Stimulated activated CD4-positive, alpha-beta T cell treated with anti-CD3 and anti-CD28 coated beads, TNF-alpha, amount 100 ng/mL, for 1 hour (primary cell): ENCODE results near the gene CEACAM18.
"Not testable (repeated sequence)": the region's sequence is repeated elsewhere in the genome, so short reads cannot be mapped to it uniquely, and the experiment has no call there.

Experiments
- DNase-seq, 3 donors: peaks; one replicate each; pipeline ENCODE4 v3.0.0-alpha.2; 2020; ENCODE audit warnings: low read depth in 3 of 3, low spot score in 1 of 3

Gene CEACAM18

DNA sequence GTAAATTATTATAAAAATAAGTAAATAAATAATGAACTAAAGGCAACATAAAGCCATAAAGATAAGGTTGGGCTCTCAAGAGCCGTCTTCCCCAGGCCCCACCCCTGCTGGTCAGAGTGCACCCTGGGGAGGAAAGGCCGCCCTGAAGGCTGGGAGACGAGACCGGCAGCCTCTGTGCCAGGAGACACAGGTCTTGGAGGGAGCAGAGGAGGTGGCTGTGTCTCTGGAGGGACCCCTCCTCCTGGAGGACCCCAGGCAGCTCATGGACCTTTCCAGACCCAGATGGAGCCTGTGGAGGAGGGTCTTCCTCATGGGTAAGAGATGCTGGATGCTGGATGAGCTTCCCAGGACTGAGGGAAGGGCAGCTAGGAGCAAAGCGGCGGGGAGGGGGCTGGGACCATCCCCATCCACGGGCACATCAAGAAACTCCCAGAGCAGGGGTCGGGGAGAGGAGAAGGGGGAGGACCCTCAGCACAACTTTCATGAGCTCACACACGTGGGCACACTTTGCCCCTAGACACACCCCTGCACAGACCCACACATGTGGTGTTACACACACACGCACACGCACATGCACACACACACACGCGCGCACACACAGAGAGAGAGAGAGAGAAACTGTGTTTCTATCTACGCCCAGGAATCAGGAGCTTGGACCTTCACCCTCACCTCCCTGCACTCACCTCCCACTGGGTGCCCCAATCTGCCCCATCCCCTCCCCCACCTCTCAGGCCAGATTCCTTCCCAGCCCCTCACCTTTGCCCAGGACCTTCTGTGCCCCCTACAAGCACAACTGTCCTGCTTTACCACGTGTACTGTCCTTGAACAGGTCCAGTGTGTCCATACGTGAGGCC is at the start of gene CEACAM18:
TSS of gene CEACAM18 (plus strand) at position 159 of the 854 bp plus-strand sequence.
- DNase-seq: no peak

- DNase-seq: no peak
Observed at GRCh38 chr19:51430221-51430620, 48.1 kb upstream of the CEACAM18 start.

GRCh38 chr19:51431124-51431523 is 47.2 kb upstream of the CEACAM18 start:
- no peak for DNase-seq

DNA sequence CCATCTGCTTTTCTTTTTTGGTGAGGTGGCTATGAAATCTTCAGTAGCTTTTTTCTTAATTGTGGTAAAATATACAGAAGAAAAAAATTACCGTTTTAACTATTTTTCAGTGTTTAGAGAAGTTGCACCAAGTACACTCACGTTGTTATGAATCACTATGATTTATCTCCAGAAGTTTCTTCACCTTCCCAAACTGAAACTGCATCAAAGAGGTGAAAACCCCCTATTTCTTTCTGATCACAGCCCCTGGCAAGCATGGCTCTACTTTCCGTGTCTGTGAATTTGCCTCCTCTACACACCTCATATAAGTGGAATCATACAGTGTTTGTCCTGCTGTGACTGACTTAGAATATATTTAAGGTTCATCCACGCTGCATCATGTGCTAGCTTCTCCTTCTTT is 45.3 kb upstream of the CEACAM18 start:
- no peak for DNase-seq

GRCh38 chr19:51434456-51434855 is 43.9 kb upstream of the CEACAM18 start:
- no peak for DNase-seq

GRCh38 chr19:51439021-51439465 is 39.3 kb upstream of the CEACAM18 start:
- no peak for DNase-seq

- DNase-seq: no peak
Observed at GRCh38 chr19:51440052-51440451, 38.3 kb upstream of the CEACAM18 start.

DNA sequence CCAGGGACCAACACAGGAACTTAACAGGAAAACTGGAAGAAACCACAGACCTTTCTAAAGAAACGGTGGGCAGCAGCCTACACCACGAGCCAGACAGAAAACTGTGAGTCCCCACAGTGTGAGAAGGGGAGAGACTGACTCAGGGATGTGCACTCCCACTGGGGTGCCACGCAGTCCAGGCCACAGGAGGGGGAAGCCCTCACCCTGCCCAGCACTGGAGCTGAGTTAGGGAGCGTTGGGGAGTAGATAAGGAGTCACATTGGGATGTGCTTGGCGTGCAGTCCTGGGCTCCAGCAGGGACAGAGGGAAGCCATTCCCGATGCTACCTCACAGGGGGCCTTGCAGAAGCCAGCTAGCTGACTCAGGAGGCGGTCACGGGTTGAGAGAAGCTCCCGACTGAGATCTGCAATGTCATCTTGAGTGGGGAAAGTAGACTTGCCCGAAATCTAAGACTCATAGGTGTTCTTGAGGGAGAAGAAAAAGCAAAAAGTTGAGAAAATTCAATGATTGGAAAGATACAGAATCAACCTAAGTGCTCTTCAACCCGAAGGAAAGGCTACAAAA is 37.4 kb upstream of the CEACAM18 start:
- peak in 1 of 3 donors; percentile 43 for DNase-seq

DNA sequence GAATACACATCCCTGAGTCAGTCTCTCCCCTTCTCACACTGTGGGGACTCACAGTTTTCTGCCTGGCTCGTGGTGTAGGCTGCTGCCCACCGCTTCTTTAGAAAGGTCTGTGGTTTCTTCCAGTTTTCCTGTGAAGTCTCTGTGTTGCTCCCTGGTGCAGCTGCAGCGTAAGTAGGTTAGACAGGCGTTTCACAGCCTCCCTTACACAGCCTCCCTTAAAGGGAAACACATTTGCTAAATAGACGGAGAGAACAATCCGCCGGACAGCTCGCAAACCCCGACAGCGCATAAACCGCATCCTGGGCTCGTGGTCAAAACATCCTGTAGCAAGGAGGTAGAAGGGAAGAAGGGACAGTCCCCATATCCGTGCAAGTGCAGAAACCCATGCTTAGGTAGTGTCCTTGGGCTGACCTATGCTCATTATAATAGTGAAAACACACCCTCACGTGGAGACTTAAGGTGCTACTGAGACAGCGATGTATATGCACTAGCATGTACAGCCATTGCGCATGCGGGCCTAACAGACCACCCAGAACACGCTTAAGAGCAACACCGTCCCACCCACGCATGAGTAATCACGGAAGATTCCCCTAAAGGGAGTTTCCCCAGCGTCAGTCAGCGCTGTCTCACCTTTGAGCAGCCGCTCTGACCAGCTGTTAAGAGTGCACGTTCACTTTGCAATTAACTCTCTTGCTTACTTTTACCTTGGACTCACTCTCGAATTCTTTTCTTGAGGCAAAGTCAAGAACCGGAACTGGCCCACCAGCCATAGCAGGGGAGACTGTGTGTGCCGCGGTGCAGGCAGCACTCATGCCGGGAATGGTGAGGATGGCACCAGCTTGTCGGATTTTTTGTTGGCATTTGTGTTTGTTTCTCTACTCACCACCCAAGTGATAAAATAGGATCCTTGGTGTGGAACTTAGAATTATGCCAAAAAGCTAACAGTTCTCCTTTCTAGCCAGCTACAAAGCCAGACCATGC is 36.6 kb upstream of the CEACAM18 start:
- DNase-seq: peak; percentile 61 to 77 (median 70)

DNA sequence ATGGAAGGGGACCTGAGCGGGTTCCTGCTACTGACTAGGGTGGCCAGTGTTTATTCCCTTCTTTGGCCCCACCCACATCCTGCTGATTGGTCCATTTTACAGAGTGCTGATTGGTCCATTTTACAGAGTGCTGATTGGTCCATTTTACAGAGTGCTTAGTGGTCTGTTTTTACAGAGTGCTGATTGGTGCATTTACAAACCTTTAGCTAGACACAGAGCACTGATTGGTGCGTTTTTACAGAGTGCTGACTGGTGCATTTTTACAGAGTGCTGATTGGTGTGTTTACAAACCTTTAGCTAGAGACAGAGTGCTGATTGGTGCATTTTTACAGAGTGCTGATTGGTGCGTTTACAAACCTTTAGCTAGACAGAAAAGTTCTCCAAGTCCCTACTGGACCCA is 30.8 kb upstream of the CEACAM18 start:
- DNase-seq: not testable (repeated sequence)

- no peak for DNase-seq
Observed at GRCh38 chr19:51448011-51448410, 30.3 kb upstream of the CEACAM18 start.

DNA sequence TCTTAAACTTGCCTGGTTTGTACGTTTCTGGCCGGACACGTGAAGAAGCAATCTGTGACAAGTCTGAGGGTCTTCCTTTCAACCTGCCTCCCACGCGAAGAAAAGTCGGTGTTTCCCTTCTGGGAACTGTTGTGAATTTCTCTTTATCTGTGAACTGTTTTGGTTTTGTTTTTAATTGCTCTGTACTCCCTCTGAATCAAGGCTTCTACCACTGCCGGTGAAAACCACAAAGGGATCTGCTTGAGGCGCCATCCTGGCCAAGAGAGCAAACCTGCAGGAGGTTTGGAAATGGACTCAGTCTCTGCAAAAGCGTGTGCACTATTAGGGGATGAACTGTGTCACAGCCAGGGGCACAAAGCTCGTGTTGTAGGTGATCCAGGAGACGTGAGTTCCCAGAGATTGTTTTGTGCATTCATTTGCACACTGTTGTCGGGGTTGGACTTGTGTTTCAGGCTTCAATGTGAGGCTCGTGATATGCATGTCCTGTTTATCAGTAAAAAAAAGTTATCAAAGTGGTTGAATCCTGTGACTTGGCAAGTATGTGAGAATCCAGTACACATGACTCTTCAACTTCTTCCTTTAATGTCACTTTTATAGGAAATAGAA is 29.8 kb upstream of the CEACAM18 start:
- DNase-seq: no peak

GRCh38 chr19:51450730-51451307 is 27.5 kb upstream of the CEACAM18 start:
- DNase-seq: peak in 1 of 3 donors; percentile 24

DNA sequence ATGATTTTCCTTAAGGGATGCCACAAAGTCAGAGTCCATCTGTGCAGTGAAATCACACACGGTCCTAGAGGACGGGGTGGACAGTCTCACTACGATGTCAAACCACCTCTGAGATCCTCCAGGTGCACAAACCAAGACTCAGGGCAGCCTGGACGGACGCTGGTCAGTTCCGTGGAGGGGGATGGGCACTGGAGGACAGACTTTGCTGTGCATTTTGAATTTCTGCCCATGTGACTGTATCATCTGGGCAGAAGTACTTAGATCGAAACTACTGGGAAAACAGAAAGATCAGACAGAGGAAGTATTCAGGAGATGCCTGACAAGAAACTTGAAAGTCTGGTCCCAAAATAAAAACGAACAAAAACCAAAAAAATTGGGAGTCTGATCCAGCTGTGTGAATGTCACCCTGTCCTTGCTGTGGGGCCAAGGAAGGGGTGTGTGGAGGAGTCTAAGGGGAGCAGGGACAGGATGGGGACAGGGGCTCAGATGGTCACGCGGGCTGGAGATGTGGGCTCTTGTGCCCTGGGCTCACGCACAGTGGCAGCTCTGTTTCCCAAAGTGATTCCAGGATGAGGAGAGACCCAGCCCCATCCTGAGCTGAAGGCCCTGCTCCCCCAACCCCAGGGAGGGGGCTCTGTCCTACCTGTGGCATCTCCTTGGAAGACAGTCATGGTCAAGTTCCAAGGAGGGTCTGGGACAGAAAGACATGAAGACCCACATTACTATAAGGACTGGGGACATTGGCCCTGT is 21.6 kb upstream of the CEACAM18 start:
- no peak for DNase-seq

DNA sequence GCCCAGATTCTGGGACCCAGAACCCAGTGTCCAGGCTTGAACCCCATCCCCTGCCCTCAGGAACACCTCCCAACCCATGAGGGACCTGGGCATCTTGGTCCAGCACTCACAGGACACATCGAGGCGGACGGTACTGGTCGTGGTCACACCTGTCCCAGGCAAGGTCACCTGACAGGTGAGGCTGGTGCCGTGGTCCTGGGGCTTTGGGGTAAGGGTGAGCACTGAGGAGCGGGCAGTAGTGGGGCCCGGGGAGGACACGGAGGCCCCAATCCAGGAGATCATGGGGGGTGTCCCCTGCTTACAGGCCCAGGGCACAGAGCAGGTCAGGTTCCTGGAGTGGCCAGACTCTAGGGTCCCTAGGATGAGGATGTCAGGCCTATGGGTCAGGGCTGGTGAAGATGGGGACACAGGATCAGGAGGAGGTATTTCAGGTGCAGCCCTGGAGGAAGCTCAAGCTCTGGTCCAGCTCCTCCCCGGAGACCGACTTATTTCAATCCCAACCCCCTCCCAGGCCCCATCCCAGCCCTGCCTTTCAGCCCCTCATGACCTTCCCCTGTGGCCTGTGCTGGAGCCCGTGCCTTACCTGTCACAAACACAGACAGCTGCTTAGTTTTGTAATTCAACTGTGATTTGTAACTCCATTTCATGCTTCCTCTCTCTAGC is 20.9 kb upstream of the CEACAM18 start:
- DNase-seq: no peak

- DNase-seq: no peak
Observed at GRCh38 chr19:51458051-51458645, 20.2 kb upstream of the CEACAM18 start, which contains the start of gene SIGLEC8. Gene SIGLEC8 (minus strand): TSS chr19:51458454. CDS start chr19:51458387, 67 bp downstream.

GRCh38 chr19:51458899-51459505 is 19.3 kb upstream of the CEACAM18 start:
- no peak for DNase-seq
